ENCODE results near the gene UBD. TPM values are rescaled to one million over a fixed set of nuclear protein-coding genes. Genes with fewer than 3 reads are reported as not detected.

Gene UBD
- total RNA-seq, 1 experiment from 2014 or later: 6.2 TPM

DNA sequence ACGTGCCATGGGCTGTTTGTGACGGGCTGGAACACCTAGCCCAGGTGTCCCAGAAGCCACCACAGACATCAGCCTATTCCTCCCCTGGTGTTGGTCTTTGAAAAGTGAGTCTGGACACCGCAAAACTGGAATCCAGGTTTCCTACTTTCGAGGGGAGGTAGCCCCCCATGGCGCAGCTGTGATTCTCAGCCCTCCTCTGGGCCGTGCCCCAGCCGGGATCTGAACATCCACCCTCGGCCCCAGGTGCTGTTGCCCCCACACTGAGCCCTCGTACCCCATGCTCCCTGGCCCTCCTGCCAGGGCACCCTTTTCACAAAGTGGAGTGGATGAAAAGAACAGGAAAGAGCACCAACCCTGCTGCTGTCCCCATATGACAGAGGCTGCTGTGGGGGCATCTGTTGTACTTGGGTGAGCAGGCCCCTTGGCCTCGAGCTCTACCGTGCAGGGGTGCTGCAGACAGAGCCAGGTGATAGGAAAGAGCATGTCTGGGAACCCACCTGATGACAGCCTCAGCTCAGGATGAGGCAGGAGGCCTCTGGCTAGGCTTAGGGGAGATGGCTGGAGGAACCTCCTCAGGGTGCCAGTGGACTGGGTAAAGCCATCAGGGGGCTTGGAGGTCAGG lies 53.0 kb downstream of the UBD start:
- DNase-seq (ENCODE audit: low read depth): no peak
- in situ Hi-C loops (cut with HindIII; ENCODE audit: low pct_unique_long_range_greater_than_20kb, low sequenced_read_pairs): no loop called here

DNA sequence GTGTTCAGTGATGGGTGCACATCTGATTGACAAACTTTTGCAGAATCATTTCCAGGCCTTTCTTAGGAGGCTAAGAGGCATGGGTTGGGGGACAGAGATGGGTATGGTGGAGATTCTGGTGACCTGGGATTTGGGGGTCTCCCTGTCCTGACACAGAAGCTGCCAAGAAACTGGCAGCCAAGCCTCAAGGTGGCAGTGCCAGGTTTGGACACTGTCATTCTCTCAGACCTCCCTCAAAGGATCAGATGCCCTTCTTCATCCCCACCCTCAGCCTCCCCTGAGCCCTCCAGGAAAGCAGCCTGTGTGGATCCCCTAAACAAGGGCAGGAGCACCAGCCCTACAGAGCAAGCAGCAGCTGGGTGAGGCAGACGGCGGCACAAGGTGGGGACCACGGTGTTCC lies 53.7 kb downstream of the UBD start:
- in situ Hi-C loops (cut with HindIII; ENCODE audit: low pct_unique_long_range_greater_than_20kb, low sequenced_read_pairs): no loop called here
- DNase-seq (ENCODE audit: low read depth): no peak

Other genes starting within 250 kb of the UBD start
- gene OR5V1, start 190.9 kb downstream of the UBD start, total RNA-seq (2014; rRNA removed; shearing (Covaris generic); ENCODE audit: low replicate concordance): not detected in 2 replicates
- gene OR12D3, start 184.4 kb downstream of the UBD start, total RNA-seq (2014; rRNA removed; shearing (Covaris generic); ENCODE audit: low replicate concordance): not detected in 2 replicates
- gene OR12D2, start 164.1 kb downstream of the UBD start, total RNA-seq (2014; rRNA removed; shearing (Covaris generic); ENCODE audit: low replicate concordance): not detected in 2 replicates
- gene OR12D1, start 144.8 kb downstream of the UBD start, total RNA-seq (2014; rRNA removed; shearing (Covaris generic); ENCODE audit: low replicate concordance): not detected in 2 replicates
- not detected in 2 replicates for gene OR10C1, start 120.4 kb downstream of the UBD start, total RNA-seq (2014; rRNA removed; shearing (Covaris generic); ENCODE audit: low replicate concordance)
- gene OR11A1, start 102.7 kb downstream of the UBD start, total RNA-seq (2014; rRNA removed; shearing (Covaris generic); ENCODE audit: low replicate concordance): not detected in 2 replicates
- gene OR2H1, start 102.6 kb downstream of the UBD start, total RNA-seq (2014; rRNA removed; shearing (Covaris generic); ENCODE audit: low replicate concordance): not detected in 2 replicates
- gene MAS1L, start 71.8 kb downstream of the UBD start, total RNA-seq (2014; rRNA removed; shearing (Covaris generic); ENCODE audit: low replicate concordance): not detected in 2 replicates
- gene OR2H2, start 25.4 kb upstream of the UBD start, total RNA-seq (2014; rRNA removed; shearing (Covaris generic); ENCODE audit: low replicate concordance): not detected in 2 replicates
- 1.6 and 3.4 TPM in 2 replicates for gene GABBR1, start 73.5 kb upstream of the UBD start, total RNA-seq (2014; rRNA removed; shearing (Covaris generic); ENCODE audit: low replicate concordance)
- not detected in 2 replicates for gene MOG, start 97.4 kb upstream of the UBD start, total RNA-seq (2014; rRNA removed; shearing (Covaris generic); ENCODE audit: low replicate concordance)
- gene ZFP57, start 121.4 kb upstream of the UBD start, total RNA-seq (2014; rRNA removed; shearing (Covaris generic); ENCODE audit: low replicate concordance): not detected in 2 replicates
- 50.6 and 59.2 TPM in 2 replicates for gene HLA-F, start 163.7 kb upstream of the UBD start, total RNA-seq (2014; rRNA removed; shearing (Covaris generic); ENCODE audit: low replicate concordance)

Measured in Caki2 (cell line).